HG03457 (cell line): Measurements from ENCODE around the gene HYAL2.
"Not testable (repeated sequence)": the region's sequence is repeated elsewhere in the genome, so short reads cannot be mapped to it uniquely, and the experiment has no call there.

Experiments
- ATAC-seq: cut with Tn5 transposase; IDR thresholded peaks from one replicate; pipeline ENCODE4 v1.9.1; 2021; ENCODE audit warnings: moderate number of reproducible peaks; ENCODE audit not compliant: unreplicated experiment

HYAL2 gene

DNA sequence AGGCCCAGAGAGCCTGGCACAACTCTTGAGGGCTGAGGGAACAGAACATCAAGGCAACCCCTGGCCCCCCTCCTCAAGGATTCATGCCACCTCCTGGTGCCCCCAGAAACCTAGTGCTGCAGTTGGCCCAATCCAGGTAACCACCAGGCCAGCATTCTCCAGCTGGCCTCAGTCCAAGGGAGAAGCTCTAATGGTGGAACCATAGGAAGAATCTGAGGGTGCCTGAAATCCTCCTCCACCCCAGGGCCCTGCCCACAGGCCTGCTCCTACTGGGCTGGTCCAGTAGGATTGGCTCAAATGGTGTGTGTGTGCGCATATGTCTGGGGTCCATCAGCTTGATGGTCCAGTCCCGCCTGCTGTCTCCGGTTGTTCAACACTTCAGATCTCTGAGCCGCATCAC, 7.7 kb downstream of the HYAL2 start:
- no peak for ATAC-seq

DNA sequence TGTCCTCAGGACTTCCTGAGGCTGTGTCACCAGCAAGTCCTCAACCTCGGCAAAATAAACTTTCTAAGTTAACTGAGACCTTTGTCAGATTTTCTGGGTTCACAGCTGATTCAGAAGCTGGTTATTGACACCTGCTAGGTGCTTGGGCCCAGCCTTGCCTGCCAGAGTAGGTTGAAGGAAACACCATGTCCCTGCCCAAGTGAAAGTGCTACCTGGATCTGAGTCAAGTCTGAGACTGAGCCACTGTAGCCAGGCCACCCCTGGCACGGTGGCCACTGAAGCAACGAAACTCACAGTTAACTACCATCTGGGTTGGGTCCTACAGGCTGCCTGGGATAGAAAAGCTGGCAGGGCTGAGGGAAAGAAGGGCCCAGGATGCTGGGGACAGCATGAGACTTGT, 8.2 kb downstream of the HYAL2 start:
- ATAC-seq: no peak

DNA sequence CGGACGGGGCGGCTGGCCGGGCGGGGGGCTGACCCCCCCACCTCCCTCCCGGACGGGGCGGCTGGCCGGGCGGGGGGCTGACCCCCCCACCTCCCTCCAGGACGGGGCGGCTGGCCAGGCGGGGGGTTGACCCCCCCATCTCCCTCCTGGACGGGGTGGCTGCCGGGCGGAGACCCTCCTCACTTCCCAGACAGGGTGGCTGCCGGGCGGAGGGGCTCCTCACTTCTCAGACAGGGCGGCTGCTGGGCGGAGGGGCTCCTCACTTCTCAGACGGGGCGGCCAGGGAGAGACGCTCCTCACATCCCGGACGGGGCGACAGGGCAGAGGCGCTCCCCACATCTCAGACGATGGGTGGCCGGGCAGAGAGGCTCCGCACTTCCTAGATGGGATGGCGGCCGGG, 10.5 kb downstream of the HYAL2 start:
- not testable (repeated sequence) for ATAC-seq

DNA sequence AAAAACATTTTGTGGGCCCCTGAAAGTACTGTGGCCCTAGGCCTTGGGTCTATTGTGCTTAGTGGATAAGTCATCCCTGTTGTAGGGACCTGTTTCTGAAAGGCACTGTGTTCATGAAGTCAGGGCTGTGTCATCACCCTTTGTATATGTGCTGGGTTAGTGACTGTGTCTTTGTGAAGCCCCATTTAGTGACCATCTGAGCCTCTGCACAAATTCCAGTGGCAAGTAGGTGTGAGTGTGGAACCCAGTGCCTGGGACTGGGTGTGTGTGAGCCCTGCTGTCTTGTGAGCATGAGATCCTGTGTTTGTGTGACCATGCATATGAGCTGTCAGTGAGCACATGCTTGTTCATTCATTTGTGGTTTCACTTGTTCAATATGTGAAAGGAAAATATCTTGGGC, 17.9 kb downstream of the HYAL2 start:
- ATAC-seq: no peak

DNA sequence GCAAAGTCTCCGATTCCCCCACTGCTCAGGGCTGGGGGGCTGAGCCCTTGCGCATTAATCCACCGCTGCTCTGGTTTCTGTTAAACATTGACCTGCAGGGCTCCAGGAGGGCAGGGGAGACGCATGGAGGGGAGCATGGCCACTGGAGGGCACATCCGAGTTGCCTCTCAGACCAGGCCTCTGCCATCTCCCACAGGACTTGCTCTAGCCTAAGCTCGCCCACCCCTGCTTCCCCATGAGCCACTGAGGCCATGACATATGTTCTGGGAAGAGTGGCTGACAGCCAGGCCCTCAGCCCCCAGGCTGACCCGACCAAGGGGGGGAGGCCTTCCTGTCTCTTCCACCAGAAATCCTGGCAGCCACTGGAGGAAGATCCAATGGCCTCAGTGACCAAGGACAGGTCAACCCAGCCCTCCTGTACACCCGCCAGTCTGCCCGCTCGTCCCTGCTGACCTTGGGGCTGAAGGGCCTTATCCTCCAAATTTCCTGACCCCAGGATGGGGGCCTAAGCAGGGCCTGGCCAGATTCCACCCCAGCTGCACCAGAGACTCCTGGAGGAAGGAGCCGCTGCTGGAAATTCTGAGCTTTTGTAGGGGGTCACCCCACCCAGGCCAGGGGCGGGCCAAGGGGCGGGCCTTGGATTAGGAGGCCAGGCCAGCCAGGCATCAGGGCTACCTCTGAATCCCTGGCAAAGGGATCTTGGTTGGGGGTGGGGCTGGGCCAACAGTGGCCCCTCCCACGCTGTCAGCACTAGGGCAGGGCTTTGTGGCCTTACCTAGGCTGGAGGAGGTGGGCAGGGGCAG, 19.3 kb downstream of the HYAL2 start, which contains the start of gene HYAL1:
TSS of gene HYAL1 (minus strand) at position 562 of the 803 bp plus-strand sequence. CDS start 618 bp downstream, outside the sequence.
- ATAC-seq: no peak

DNA sequence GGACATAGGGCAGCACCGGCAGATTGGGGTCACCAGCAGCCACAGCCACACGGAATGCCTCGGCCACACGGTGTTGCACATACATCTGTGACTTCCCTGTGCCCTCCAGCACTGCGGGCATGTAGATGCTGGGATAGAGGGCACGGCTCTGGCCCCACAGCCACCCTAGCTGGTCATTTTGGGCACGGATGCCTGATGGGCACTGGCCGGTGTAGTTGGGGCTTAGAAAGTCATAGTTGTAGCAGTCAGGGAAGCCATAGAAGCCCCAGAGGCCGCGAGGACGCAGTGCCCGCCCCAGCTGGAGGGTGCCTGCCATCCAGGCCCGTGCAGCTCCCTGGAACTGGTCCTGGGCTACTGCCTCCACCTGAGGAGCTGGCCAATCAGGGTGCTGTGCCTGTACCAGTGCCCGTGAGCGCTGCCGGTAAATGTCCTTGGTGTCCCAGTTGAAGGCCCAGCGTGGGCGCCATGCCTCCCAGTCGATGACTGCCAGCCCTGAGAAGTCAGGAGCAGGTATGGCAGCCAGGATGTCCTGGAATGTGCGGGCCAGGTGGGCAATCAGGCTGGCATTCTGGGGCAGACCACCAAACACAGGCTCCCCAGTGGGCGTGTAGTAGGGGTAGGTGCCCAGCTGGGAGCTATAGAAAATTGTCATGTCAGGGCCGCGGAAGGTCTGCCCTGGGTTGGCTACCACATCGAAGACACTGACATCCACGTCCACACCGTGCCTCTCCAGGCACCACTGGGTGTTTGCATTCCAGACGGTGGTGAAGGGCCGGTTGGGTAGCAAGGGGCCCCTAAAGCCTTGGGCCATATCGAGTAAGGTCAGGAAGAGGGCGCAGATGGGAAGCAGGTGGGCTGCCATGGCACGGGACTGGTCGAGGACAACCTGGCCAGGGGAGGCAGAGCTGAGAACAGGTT, 20.2 kb downstream of the HYAL2 start:
- no peak for ATAC-seq

DNA sequence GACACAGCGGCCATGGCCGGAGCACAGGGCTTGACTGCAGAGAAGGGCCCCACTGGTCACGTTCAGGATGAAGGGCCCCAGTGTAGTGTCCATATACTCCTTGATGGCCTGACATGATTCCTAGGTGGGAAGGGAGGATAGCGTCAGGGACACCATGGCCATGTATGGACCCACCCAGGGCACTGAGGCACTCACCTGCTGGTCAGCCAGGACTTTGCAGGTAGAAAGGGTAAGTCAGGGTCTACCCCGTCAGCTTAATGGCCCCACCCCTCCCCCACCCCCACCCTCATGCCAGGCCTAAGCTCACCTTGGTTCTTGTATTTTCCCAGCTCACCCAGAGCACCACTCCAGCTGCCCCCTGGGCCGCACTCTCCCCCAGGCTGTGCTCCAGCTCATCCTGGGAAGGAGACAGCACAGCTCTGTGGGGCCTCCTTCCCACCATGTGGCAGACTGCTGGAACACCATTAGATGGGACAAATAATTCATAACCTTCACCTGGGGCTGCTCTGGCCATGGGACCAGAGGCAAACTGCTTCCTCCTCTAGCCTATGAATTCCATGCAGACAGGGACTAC, 21.8 kb downstream of the HYAL2 start:
- ATAC-seq: no peak

DNA sequence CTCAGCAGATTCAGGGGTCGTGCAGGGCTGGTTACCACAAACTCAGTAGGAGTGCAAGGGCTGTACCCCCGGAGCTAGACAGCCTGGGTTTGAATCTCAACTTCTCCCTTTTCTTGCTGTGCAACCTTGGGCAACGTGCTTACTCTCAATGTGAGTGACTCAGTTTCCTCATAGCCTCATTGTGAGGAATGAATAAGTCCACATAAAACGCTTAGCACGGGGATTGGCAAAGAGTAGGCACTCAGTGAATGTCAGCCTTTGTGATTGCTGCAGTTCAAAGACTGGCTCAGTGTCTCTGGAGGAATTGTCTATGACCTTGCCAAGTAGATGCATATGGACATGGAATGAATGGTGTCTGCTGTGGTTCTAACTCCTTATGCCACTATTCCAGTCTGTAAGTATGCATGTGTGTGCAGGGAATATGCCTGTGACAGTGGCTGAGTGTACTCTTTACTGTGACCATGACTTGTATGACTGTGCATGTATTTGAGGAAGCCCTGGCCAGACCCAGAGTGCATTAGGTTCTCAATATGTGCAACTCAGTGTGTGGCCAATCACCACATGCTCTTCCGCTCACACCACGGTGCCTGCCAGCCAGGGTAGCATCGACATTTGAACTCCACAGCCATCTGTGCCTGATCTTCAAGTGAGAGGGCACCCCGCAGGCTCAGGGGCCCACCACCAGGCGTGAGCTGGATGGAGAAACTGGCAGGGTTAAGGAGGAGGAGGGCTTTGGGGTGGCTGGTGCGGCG, 22.4 kb downstream of the HYAL2 start:
- ATAC-seq: no peak

DNA sequence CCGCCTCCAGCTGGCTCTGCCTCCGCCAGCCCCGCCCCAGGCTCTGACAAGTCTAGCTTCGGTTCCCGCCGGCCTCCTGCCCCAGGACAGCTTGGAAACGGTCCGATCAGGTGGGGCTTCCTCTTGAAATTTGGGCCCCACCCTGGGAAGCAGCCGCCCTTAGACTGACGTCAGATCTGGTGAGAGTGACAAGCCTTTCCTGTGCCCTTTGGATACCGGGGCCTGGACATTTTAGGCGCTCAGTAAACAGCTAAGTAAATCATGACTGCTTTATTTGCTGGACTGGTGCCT, 23.0 kb downstream of the HYAL2 start:
- ATAC-seq: no peak

DNA sequence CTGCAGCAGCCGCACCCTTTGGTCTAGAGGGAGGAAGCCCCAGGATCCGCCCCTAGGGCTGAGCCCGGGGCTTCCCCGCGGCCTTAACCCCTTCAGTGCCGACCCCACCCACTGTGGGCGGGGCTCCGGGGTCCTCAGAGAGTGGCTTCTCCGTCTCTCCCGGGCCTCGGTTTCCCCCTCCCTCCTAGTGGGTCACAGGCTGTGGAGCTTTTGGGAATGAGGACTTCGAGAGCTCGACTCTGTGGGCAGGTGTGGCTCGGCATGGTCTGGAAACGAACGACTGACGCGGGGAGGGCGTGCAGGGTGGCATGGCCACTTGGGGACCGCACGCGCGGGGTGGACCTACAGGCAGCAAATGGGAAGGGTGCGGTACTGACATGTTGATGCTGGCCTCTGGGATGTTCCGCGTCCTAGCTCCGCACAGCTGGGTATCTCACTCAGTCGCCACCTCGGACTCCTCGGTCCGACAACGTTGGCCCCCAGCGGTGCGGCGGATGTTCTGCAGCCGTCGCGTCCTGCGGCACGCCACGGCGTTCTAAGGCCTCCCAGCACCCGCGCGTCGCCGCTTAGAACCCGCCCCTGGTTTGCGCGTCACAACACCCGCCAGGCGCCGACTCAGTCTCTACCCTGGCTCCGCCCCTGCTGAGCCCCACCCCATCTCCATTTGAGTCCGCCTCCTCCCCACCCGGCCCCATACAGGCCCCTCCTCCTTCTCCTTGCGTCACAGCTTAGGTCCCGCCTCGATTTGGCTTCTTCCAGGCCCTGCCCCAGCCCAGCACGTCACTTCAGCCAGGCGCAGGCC, 23.5 kb downstream of the HYAL2 start, which contains the start of the genes HYAL3 and NAA80:
TSS of gene HYAL3 (minus strand) at position 570 of the 802 bp plus-strand sequence. CDS start 3,803 bp downstream, outside the sequence.
TSS of gene NAA80 (minus strand) at position 570 of the 802 bp plus-strand sequence. CDS start 1,942 bp downstream, outside the sequence.
- peak; percentile 70 for ATAC-seq

DNA sequence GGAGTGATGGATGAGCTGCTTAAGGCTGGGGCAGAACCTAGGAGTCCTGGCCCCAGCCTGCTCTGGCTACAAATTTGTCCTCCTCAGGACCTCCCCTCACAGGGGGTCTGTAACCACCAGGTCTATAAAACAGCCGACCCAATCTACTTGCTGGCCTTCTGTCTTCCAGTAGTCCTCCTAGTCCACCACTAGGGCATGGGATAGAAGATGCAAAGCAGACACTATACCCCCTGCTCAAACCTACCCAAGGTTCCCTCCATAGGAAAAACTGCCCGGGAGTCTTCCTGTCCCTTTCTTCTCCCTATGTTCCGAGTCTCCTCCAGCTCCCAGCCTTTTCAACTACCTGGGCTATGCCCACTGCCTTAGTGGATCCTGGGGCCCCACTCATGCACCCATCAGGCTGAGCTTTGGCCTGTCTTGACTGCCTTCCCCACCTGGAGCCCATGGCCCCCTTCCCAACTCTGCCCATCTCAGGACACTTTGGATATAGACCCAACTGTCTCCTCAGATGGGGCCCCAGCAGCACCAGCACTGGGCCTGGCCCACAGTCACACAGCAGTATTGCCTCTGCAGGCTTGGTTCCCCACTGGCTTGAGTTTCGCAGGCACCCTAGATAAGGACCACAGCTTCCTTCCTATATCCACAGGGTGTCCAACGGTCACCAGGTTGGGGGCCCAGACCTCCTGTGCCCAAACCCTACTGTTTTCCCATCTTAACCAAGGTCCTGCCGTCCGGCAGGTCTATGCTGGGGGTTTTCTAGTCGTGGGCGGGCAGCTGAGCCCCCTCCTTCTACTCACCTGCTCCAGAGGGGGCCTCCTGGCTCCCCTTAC, 24.4 kb downstream of the HYAL2 start:
- no peak for ATAC-seq

DNA sequence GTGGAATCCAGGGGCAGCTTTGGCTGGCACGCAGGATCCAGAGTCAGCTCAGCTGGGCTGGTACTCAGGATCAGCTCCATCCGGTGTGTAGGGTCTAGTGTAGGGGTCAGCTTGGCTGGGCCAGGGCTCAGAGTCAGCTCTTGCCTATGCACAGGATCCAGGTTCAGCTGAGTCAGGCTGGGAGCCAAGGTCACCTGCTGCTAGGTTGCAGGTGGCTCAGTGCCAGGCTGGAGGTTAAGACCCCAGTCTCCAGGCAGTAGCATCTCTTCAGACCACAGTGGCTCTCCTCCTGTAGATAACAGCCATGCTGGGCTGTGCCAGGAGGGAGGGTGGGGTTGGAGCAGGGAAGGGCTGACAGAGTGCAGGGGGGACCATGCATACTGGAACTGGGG, 25.2 kb downstream of the HYAL2 start:
- ATAC-seq: no peak

DNA sequence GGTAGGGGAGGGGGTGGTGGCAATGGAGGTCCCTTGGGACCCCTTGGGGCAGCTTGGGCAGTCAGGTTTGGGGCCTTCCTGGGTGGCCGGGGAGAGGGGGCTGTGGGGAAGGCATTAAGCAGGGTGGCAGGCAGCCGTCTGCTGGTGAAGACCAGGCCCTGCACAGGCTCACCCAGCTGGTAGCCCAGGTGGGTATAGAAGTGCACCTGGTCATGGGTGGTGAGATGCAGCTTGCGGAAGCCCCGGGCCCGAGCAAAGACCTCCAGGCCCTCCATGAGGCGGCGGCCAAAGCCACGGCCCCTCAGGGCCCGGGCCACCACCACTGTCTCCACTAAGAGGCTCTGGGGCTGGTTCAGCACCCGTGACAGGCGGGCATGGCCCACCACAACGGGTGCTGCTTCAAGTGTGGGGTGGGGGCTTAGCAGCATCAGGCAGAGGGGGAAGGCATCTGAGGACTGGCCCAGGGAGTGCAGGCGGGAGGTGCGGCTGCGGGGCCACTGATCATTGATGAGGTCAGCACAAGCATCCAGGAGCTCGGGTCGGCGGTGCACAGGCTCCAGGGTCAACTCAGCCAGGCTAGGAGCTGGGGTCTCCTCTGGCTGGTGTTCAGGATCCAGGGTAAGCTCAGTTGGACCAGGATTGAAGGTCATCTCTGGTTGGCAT, 25.7 kb downstream of the HYAL2 start:
- ATAC-seq: no peak

DNA sequence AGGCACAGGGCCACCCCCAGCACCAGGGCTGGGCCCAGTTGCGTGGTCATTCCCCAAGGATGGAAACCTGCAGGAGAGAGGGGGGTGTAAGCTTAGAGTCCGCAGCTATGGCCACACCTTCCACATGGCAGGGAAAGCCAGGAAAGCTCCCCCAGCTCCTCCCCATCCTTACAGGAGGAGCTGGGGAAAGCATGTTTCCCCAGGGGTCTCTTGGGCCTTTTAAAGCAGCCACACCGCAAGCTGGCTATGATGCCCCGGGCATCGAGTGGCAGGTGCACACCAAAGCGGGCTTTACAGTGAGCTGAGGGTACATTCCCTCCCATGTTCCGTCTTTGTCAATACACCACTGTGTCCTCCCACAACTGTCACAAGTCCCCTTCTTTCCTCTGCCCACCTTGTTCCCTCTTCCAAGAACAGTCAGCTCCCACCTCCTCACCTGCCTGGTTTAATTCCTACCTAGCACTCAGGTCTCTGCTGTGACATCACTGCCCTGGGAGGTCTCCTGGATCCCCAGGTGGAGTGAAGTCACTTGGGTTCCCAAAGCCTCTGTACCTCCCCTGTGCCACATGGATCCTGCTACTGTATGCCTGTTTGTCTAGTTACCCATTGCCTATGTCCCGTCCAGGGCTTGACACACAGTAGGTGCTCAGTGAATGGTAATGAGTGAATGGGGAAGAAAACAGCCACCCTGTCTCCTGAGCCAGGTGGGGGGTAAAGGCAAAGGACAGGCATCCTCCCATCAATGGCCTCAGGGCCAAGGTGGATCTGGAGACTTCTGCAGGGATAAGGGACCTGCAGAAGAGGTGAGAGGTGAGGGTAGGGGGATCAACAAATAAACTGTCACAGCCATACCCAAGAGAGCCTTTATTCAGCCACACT, 26.8 kb downstream of the HYAL2 start:
- no peak for ATAC-seq

DNA sequence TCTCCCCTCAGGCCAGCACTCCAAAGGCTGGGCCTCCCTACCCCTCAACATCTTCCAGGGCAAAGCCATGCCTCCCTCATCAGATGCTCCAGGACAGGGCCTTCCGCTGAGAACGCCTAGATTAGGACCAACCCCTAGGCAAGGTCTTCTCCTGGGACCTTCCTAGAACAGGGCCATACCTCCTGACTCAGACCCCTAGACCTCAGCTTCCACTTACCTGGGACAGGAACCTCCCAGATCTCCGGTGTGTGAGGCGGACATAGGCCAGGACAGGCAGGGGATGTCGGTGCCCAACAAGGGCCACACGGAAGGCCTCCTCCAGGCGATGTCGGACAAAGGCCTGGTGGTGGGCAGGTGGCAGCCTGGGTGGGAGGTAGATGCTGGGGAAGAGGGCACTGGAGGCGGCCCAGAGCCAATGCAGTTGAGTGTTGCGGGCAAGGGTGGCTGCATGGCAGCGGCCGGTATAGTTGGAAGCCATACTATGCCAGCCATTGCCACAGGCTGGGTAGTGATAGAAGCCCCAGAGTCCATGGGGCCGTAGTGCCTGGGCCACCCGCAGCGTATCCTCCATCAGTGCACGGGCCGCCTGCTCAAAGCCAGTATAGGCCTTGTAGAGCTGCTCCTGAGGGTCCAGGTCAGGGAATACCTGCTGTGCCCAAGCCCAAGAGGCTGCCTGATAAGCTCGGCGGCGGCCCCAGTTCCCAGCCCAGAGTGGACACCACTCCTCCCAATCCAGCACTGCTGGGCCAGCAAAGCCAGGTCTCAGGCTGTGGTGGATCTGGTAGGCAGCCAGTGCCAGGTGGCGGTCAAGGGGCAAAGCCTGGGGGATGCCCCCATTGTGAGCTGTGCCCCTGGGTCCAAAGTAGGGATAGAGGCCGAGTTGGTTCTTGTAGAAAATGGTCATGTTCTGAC, 27.8 kb downstream of the HYAL2 start:
- ATAC-seq: no peak

DNA sequence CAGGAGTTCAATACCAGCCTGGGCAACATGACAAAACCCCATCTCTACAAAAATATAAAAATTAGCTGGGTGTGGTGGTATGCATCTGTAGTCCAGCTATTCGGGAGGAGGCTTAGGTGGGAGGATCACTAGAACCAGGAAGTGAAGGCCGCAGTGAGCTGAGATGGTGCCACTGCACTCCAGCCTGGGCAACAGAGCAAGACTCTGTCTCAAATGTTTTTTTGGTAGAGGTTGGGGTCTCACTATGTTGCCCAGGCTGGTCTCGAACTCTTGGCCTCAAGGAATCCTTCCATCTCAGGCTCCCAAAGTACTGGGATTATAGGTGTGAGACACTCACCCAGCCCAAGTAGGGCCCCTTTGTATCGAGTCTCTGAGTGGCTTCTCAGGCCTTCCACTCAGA, 28.5 kb downstream of the HYAL2 start:
- no peak for ATAC-seq
